Activated CD8-positive, alpha-beta memory T cell treated with anti-CD3 and anti-CD28 coated beads for 1 hour (primary cell): ENCODE results near the gene ST6GALNAC1.
A peak's percentile ranks its signal among the peaks of the same experiment; 100 is the strongest.

Experiments
- DNase-seq, 2 donors: peaks; one replicate each; pipeline ENCODE4 v3.0.0-alpha.2; 2020; ENCODE audit warnings: low read depth in 1 of 2; ENCODE audit errors: extremely low read depth in 1 of 2

The ST6GALNAC1 gene, protein sequence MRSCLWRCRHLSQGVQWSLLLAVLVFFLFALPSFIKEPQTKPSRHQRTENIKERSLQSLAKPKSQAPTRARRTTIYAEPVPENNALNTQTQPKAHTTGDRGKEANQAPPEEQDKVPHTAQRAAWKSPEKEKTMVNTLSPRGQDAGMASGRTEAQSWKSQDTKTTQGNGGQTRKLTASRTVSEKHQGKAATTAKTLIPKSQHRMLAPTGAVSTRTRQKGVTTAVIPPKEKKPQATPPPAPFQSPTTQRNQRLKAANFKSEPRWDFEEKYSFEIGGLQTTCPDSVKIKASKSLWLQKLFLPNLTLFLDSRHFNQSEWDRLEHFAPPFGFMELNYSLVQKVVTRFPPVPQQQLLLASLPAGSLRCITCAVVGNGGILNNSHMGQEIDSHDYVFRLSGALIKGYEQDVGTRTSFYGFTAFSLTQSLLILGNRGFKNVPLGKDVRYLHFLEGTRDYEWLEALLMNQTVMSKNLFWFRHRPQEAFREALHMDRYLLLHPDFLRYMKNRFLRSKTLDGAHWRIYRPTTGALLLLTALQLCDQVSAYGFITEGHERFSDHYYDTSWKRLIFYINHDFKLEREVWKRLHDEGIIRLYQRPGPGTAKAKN

DNA sequence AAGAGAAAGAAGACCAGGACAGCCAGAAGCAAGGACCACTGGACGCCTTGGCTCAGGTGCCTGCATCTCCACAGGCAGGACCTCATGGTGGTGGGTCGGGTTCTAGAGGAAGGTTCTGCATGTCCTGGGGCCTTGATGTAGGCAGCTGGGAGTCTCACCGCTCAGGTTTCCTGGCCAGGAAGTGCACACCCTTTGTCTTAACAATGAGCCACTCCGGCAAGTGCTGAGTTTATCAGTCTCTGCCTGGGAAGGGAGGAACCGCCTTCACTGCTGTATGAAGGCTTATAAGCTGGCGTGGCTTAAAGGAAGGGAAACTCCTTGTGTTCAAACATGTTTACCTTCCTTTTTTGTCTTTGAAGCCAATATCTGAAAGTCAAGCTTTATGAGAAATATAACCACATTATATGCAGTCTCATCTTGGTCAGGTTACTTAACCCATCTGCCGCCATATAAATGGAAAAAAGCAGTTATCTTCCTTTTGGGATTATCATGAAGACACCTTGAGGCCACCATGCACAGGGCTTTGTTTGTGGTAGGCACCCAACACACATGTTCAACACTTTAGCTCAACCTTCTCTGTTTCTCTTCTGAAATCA is at the start of gene ST6GALNAC1:
TSS of gene ST6GALNAC1 (minus strand) at position 205 of the 596 bp plus-strand sequence. CDS start at position 86, 119 bp downstream.
- DNase-seq = no peak

DNA sequence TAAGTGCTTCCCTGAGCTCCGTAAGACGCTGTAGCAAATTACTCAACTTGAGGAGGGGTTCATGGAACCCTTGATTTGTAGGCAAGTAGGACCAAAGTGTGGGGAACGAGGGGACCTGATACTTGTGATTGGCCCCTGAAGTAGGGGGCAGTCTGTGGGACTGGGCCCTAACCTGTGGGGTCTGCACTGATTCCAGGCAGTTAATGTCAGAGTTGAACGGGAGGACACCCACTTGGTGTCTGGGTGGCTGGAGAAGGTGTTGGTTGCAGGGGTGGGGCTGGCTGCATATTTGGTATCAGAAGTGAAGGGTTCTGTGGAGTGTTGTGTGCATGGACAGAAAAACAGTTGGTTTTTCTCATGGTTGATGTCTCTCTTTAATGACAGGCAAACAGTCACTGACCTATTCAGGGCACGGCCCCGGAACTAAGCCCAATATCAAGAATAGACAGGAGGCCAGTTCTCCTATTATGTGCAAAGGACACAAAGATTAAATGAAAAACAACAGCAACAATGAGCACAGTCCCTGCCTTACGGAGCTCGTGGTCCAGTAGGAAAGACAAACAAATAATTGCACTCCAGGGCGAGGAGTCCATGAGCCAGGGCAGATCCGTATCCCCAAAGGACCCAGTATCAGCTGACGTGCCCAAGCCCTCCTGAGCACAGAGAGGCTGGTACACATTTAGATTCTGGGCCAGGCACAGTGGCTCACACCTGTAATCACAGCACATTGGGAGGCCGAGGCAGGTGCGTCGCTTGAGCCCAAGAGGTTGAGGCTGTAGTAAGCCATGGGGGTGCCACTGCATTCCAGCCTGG is 48.0 kb upstream of the ST6GALNAC1 start:
- no peak for DNase-seq

DNA sequence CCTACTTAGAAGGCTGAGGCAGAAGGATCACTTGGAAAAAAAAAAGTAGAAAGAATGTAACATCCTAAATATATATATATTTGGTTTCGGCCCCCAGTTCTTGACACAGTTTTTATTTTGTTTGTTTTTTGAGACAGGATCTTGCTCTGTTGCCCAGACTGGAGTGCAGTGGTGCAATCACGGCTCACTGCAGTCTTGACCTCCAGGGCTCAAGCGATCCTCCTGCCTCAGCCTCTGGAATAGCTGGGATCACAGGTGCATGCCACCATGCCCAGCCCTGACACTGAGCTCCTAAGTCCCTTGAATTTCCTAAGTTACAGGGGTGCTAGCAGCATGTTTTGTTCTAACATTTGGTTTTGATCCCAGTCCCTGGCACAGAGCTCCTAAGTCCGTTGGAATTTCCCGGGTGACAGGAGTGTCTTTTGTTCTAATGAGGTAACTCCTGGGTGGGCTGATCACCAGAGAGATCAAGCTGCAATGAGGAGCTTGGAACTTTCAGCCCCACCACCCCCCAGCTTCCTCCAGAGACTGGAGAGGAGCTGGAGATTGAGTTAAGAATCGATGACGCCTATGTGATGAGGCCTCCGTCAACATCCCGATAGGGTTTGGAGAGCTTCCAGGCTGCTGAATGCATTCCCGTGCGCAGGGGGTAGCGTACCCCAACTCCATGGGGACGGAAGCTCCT is 47.2 kb upstream of the ST6GALNAC1 start:
- DNase-seq = no peak

DNA sequence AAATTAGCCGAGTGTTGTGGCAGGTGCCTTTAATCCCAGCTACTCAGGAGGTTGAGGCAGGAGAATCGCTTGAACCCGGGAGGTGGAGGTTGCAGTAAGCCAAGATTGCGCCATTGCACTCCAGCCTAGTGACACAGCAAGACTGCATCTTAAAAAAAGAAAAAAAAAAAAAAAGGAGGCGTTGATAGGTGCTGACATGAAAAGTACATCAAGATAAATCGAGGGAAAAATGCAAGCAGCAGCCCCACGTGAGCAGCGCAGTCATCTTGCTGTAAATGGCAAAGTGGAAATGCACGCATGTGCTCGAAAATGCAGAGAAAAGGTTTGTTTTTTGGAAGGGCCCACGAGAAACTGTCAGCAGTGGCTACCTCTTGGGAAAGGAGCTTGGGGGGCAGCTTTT is 46.3 kb upstream of the ST6GALNAC1 start:
- no peak for DNase-seq

DNA sequence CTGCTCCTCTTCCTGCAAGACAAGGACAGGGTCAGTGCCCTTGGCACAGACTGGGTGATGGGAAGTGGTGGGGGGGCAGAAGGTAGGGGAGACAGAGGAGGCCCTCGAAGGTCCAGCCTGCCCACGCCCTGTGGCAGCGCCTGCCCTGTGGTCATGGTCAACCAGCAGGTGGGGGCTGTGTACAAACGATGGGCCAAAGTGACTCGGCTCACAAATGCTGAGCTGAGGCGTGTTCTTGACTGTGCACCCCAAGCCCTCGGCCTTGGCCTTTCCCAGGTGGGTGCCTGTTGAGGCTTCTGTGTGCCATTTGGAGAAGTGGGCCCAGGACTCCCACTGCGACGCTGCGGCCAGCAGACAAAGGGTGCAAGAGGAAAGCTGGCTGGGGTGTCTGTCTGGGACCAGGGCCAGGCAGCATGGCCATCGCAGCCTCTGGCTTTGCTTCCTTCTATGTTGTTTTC is 44.6 kb upstream of the ST6GALNAC1 start:
- no peak for DNase-seq

DNA sequence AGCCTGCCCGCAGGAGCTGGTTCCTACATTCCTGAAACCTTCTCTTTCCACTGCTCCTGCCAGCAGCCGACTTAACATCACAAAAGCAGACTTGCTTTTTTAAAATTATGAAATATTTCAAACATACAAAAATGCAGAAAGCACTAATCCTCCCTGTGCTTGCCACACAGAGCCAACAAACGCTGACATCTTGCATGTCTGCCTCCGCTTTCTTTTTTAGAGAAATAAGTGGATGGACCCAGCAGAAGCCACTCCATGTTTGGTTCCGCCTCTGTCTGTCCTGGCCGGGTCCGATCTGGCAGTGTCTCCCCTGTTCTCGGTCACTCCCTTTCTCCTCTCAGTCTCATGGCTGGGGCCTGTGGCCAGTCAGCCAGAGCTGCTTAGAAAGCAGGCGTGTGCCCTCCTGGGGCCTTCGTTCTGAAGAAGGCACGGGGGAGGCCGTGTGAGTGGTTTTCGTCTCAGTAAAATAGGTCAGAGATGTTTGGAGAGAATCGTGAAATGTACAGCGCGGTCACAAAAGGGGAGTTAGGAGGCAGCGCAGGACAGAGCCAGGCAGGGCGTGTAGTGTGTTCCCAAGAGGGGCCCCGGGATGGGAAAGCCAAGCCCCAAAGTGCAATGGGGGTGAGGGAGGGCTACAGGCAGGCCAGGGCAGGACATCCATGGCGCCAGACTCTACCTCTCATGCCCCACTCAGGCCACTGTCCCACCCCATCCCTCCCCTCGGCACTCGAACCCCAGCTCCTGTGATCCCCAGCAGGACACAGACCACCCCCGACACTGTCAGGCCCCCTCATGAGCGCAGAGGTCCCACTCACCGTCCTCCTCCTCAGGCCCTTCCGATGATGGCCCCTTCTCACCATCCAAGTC is 44.0 kb upstream of the ST6GALNAC1 start:
- DNase-seq = no peak

DNA sequence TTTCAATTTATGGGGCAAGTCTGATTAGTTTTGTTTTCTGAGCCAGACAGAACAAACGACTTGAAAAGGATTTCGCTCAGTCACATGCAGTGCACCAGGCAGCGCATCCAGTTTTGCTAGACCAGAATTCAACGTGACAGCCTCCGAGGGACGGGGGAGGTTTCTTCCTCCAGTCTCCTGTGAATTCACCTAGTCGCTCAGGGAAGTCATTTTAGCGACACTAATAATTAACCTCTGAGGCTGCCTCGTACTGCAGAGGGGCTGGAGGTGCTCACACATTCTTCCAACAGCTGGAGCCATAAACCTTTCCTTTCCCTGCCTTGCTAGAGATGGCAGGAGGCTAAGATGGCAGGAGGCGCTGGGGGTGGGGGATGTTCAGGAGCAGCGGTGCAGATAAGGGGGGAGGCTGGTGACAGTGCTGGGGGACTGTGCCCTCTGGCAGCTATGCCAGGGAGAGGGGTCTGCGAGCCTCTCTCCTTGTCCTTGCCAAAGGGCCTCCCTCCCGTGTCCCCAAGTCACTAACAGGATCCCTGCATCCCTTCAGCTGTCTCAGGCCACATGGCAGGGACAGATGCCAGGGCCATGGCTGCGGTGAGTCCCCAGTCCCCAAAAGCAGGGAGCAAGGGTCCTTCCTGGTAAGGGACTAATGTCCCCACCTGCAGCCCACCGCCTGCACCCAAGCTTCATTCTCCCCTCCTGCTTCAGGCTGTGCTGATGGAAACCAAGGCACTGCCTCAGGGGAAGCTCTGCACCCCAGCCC is 43.2 kb upstream of the ST6GALNAC1 start:
- no peak for DNase-seq

DNA sequence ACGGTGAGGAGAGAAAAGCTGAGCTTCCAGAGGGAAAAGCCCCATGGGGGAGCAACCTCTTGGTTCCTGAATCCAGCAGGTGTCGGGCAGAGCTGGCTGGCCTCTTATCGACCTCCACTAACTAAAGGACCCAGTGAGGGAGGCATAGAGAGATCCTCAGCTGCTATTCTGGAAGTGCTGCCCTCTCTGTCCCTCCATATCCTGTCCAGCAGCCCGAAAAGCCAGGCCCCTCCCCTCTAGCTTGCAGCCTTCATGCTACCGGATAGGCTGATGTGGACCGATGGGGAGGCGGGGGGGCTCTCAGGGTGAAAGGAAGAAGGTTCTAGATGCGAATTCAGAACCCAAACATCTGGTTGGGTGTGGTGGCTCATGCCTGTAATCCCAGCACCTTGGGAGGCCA is 42.3 kb upstream of the ST6GALNAC1 start:
- DNase-seq = no peak

DNA sequence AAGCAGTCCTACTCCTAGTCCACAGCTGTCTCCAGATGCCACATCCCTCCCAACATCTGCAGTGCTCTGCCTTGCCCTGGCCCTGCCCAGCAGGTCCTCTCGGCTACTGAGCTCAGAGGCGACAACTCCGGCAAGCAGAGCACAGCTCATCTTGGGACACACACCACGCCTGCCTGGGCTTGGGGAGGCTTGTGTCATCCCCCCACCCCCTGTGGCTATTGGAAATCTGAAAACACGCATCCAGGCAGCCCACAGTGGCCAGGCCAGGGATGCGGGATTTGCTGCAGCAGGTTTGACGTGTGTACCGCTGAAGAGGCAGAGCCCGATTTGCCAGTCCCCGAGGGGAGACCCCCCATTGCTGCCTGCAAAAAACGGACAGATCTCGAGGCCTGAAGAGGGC is 41.8 kb upstream of the ST6GALNAC1 start:
- no peak for DNase-seq

DNA sequence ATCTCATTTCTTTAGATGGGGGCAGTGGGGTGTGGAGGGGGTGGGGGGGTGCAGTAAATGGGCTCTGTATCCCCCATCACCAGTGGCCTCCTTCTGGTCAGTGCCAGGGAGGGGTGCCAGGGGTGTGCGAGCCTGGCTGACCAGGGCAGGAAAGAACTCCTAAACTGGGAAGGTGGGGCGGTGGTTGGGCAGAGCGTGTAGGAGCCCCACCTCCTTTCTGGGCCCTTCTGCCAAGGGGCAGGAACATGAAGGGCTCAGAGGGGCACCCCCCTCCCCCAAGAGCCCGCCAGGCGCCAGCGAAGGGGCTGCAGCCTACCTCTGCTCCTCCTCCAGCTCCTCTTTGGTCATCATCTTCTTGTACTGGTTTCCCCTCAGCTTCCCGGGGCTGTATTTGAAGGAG is 41.2 kb upstream of the ST6GALNAC1 start:
- no peak for DNase-seq

DNA sequence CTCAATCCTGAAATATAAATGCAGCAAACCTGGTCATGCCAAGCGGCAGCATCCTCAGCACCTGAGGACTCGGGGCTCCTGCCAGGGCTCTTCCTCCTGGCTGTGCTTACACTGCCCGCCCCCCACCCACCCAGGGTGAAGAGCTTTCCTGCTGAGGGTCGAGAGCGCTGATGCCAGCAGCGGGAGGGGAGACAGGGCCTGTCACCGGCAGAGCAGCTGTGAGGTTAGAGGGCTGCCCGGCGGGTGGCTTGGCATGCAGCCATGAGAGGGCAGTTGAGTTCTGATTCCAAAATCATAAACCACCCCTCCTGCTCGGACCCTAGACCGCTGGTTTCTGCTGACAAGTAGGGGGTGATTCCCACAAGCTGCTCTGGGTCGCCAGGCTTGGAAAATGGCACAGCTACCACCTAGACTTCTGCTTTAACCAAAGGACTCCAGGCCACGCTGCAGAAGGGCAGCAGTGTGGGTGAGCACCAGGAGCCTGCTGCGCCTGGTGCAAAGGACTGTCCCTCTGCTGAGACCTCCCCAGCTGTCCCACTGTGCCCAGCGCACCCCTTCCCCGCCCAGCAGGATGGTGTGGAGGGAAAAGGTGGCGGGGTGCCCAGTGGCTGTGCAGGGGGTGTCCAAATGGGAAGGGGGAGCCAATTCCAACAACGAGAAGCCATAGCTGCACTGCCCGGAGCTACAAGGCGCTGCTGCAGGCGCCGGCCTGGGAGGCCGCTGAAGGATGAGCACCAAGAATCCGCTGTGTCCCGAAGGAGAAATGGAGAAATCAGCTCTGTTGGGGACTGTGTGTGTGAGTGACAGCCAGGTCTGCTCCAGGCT is 40.6 kb upstream of the ST6GALNAC1 start:
- DNase-seq = no peak

DNA sequence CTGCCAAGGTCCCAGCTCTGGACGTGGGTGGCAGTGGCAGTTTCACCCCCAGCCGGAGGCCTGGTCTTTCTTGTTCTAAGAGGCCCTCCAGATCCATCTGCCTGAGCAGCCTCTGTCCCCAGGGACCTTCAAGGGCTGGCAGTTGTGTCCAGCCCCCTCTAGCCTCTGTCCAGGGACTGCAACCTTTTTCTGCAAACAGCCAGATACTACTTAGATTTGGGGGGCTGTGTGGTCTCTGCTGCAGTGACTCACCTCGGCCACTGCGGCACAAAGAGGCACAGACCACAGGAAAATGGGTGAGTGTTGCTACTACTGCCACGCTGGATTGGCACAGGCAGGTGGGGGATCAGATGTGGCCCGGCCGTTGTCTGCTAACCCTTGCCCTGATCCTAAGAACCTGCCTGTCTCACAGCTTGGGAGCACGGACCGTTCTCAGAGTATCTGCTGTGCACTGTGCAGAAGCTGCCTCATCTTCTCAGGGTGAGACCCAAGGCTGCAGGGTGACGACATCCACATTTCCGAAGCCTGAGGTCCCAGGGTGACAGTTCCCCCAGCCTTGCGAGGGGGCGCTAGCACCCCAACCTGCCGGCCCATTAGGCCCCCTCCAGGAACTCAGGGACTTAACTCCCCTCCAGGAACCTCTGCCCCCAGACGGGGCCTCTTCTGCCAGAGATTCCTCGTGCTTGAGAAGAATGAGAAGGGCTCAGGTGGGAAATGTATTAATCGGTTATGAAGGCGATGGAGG is 39.6 kb upstream of the ST6GALNAC1 start:
- DNase-seq = no peak

DNA sequence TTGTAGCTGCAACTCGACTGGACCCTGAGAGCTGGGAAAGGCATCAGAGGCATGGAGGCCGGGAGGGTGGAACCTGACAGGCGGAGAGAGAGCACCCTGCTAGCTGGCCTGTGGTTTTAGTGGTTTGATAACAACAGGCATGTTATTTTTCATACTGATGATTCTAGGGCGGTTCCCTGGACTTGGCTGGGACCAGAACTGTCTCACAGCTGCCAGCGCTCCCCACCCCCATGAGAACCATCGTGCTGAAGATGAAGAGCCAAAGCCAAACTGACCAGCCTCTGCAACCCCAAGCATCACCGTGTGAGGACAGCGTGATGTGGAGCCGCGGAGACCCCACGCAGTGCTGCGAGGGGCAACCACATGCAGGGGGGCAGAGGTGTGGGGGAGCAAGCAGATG is 38.7 kb upstream of the ST6GALNAC1 start:
- no peak for DNase-seq

DNA sequence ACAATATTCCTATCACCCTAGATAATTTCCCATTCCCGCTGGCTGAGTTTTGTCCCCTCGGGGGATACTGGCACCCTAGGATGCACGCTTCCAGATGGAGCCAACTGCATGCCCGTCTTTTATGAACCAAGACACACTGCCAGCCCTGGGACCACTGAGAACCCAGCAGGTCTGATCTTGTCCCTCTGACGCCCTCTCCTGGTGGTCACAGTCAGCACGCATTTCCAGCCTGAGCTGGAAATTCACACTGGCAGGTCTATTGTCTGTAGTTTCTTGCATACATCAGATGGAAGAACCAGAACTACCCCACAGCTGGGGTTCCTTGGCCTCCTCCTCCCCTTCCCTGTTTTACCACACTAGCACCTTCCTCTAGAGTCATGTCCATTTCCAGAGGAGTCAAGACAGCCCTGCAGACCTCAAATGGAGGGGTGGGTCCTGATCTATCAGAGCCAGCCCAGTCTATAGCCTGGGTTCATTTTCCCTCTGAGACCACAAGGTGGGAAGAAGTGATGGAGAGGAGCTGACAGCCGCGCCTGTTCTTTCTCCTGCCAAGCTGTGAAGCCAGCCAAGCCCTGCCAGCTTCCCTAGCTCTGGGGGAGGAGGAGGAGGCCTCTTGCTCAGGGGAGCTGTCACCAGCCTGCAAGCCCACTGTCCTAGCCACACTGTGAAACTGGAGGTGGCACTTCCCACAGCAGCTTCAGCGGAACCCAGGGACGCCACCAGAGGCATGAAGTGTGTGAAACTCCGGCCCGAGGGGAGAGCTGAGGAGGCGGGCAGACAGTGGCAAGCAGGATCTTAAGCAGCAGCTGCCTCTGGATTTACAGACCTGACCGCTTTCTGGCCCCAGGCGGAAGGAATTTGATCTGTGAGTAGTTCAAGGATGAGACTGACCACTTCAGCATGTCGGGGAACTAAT is 37.9 kb upstream of the ST6GALNAC1 start:
- DNase-seq = peak; percentile 36 to 56

DNA sequence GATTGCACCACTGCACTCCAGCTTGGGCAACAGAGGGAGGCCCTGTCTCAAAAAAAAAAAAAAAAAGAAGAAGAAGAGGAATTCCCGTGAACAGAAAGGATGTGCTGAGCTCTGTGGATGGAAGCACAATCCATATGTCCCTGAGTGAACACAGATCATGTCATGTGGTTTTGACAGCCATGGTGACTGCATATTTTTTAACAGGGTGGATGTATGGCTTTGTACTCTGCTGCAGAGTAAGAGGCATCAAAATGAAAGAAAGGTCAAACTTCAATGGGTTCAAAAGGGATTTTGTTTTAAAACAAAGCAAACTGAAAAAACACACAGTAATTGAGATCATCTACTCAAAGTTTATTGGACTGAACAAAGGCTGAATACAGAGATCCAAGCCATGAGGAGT is 35.7 kb upstream of the ST6GALNAC1 start:
- no peak for DNase-seq

DNA sequence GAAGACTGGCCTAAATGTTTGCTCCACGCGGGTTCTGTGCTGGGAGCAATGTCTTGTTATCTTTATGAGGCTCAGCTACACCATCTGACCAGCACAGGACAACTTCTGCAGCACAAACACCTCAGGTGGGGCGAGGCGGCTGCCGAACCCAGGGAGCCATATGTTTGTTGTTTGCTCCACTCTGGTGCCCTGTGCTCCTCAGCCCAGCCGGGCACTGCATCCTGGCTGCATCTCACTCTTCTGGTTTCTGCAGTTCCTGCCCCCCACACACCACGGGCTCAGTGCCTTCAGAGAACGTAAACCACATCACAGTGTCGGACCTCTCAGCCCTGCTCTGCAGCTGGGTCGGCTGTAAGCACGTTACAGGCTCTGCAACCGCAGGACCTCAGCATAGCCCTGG is 34.8 kb upstream of the ST6GALNAC1 start:
- DNase-seq = no peak
